ENCODE data around the gene DNAL4.

The DNAL4 gene

DNA sequence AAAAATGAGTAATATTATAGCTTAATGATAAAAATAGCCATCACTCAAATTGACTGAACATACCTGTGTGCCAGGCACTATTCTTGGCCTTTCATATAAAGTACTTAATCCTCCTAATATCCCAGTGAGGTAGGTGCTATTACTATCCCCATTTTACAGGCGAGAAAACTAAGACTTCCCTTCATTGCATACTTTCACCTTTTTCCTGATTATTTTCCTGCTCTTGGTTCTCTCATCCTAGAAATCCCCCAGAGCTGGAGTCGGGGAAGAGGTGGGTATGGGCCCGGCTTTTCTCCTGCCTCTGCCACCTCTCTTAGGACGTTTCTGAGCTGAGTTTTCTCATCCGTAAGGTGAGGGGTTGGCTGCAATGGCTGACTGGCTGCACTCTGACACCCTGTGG lies 47.7 kb upstream of the DNAL4 start:
- Histone ChIP-seq H3K27ac (ENCODE audit: low read length) (no peak overlapping the region), H3K9me3 (ENCODE audit: insufficient read depth, low read length, severe bottlenecking) (no peaks in the 10 kb centered on the region), H3K36me3 (ENCODE audit: insufficient read depth, low read length) (no peaks in the 10 kb centered on the region), H3K27me3 (ENCODE audit: insufficient read depth, low read length, poor library complexity) (peaks cover 53% of the 10 kb centered on the region), H4K20me1 (ENCODE audit: insufficient read depth, low read length) (peaks cover 15% of the 10 kb centered on the region), H3K4me2 (ENCODE audit: insufficient read depth, low read length) (no peak overlapping the region), H3K79me2 (ENCODE audit: insufficient read depth, low read length) (no peaks in the 10 kb centered on the region), H3K9ac (ENCODE audit: low read depth, low read length) (no peak overlapping the region), H3K4me3 (ENCODE audit: low read depth in 1 of 2, low read length in 2 of 2) (no peak overlapping the region), H2AFZ (ENCODE audit: low read depth, low read length) (no peak overlapping the region), H3K4me1 (ENCODE audit: insufficient read depth, low read length) (0 out of 2 replicates have a peak, but pooled peaks cover 5% of the 10 kb centered on the region)
- TF ChIP-seq, protein P1, sequence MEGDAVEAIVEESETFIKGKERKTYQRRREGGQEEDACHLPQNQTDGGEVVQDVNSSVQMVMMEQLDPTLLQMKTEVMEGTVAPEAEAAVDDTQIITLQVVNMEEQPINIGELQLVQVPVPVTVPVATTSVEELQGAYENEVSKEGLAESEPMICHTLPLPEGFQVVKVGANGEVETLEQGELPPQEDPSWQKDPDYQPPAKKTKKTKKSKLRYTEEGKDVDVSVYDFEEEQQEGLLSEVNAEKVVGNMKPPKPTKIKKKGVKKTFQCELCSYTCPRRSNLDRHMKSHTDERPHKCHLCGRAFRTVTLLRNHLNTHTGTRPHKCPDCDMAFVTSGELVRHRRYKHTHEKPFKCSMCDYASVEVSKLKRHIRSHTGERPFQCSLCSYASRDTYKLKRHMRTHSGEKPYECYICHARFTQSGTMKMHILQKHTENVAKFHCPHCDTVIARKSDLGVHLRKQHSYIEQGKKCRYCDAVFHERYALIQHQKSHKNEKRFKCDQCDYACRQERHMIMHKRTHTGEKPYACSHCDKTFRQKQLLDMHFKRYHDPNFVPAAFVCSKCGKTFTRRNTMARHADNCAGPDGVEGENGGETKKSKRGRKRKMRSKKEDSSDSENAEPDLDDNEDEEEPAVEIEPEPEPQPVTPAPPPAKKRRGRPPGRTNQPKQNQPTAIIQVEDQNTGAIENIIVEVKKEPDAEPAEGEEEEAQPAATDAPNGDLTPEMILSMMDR (IDR thresholded peaks at IDR 0.05; ENCODE audit: borderline replicate concordance, extremely low read depth, low read length, poor library complexity, severe bottlenecking), result no peak
- TF ChIP-seq EZH2 (IDR thresholded peaks at IDR 0.05; ENCODE audit: borderline replicate concordance, low read depth, low read length, severe bottlenecking), result no peak
- DNase-seq, result no peak
- ATAC-seq (ENCODE audit: insufficient read depth, low read depth), result no peak

DNA sequence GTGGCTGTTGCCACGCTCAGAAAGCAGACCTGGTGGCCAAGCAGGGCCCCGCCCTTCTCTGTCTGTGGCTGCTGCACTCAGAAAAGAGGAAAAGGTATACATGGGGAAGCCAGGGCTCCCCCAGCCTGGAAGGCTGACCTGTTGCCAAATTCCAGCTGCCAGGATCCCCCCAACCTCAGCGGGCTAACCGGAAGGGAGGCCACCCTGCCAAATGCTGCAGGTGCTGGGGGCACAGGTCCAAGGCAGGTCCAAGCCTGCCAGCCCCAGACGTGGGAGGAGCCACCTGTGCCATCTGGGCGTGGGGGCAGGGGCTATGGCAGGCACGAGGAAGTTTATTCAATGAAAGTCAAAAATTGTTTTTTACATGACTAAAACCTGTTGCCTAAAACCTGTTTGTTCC lies 47.3 kb upstream of the DNAL4 start:
- H3K36me3 ChIP-seq (ENCODE audit: insufficient read depth, low read length), result no peaks in the 10 kb centered on the region
- 0 out of 2 replicates have a peak, but pooled peaks cover 5% of the 10 kb centered on the region for H3K4me1 ChIP-seq (ENCODE audit: insufficient read depth, low read length)
- peaks cover 53% of the 10 kb centered on the region for H3K27me3 ChIP-seq (ENCODE audit: insufficient read depth, low read length, poor library complexity)
- no peak overlapping the region for H3K9ac ChIP-seq (ENCODE audit: low read depth, low read length)
- H2AFZ ChIP-seq (ENCODE audit: low read depth, low read length), result no peak overlapping the region
- DNase-seq, result no peak
- no peak overlapping the region for H3K4me3 ChIP-seq (ENCODE audit: low read depth in 1 of 2, low read length in 2 of 2)
- ATAC-seq (ENCODE audit: insufficient read depth, low read depth), result no peak
- no peak overlapping the region for H3K27ac ChIP-seq (ENCODE audit: low read length)
- peaks cover 15% of the 10 kb centered on the region for H4K20me1 ChIP-seq (ENCODE audit: insufficient read depth, low read length)
- H3K79me2 ChIP-seq (ENCODE audit: insufficient read depth, low read length), result no peaks in the 10 kb centered on the region
- no peak overlapping the region for H3K4me2 ChIP-seq (ENCODE audit: insufficient read depth, low read length)
- no peaks in the 10 kb centered on the region for H3K9me3 ChIP-seq (ENCODE audit: insufficient read depth, low read length, severe bottlenecking)
- TF ChIP-seq, protein P1 (IDR thresholded peaks at IDR 0.05; ENCODE audit: borderline replicate concordance, extremely low read depth, low read length, poor library complexity, severe bottlenecking), result no peak
- no peak for TF ChIP-seq EZH2 (IDR thresholded peaks at IDR 0.05; ENCODE audit: borderline replicate concordance, low read depth, low read length, severe bottlenecking)

DNA sequence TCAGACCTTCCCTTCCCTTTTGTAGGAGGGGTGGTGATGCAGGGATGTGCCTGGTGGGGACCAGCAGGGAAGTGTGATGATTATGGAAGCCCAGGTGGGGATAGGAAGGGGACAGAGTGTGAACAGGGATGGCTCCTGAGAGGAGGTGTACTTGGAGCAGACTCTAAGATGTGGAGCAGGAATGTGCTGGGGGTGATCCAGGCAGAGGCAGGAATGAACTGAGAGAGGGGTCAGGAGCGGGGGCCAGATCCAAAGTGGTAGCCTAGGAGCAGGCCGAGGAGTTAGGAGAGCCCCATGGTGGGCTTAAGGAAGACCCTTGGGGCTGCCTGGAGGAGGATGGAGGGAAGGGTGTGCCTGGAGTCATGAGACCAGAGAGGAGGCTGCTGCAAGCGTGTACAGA lies 46.2 kb upstream of the DNAL4 start:
- no peak overlapping the region for H2AFZ ChIP-seq (ENCODE audit: low read depth, low read length)
- no peak for ATAC-seq (ENCODE audit: insufficient read depth, low read depth)
- H3K4me1 ChIP-seq (ENCODE audit: insufficient read depth, low read length), result 0 out of 2 replicates have a peak, but pooled peaks cover 5% of the 10 kb centered on the region
- H4K20me1 ChIP-seq (ENCODE audit: insufficient read depth, low read length), result peaks cover 11% of the 10 kb centered on the region; the same call in 1 of the 2 replicates
- no peak overlapping the region for H3K27ac ChIP-seq (ENCODE audit: low read length)
- H3K27me3 ChIP-seq (ENCODE audit: insufficient read depth, low read length, poor library complexity), result peaks cover 48% of the 10 kb centered on the region
- DNase-seq, result no peak
- TF ChIP-seq, protein P1 (IDR thresholded peaks at IDR 0.05; ENCODE audit: borderline replicate concordance, extremely low read depth, low read length, poor library complexity, severe bottlenecking), result no peak
- no peak for TF ChIP-seq EZH2 (IDR thresholded peaks at IDR 0.05; ENCODE audit: borderline replicate concordance, low read depth, low read length, severe bottlenecking)
- H3K4me3 ChIP-seq (ENCODE audit: low read depth in 1 of 2, low read length in 2 of 2), result no peak overlapping the region
- H3K36me3 ChIP-seq (ENCODE audit: insufficient read depth, low read length), result no peaks in the 10 kb centered on the region
- H3K9ac ChIP-seq (ENCODE audit: low read depth, low read length), result no peak overlapping the region
- H3K9me3 ChIP-seq (ENCODE audit: insufficient read depth, low read length, severe bottlenecking), result no peaks in the 10 kb centered on the region
- H3K79me2 ChIP-seq (ENCODE audit: insufficient read depth, low read length), result no peaks in the 10 kb centered on the region
- H3K4me2 ChIP-seq (ENCODE audit: insufficient read depth, low read length), result no peak overlapping the region

DNA sequence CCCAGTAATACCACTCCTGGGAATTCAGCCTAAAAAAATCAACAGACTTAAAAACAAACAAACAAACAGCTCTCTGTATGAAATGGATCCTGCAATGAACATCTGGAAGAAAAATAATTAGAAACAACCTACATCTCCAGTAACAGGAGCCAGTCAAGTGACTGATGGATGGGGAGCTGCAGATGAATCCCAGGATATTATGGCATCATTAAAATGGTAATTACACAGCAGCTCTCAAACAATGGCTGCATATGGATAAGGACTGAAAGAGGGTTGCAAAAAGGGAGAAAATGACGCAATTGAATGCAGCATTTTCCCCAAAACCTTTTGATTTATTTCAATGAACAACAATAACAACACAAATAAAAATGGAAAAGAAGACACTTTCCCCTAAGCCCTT lies 45.7 kb upstream of the DNAL4 start:
- no peak for DNase-seq
- ATAC-seq (ENCODE audit: insufficient read depth, low read depth), result no peak
- Histone ChIP-seq H3K9ac (ENCODE audit: low read depth, low read length) (no peak overlapping the region), H3K79me2 (ENCODE audit: insufficient read depth, low read length) (no peaks in the 10 kb centered on the region), H3K9me3 (ENCODE audit: insufficient read depth, low read length, severe bottlenecking) (no peaks in the 10 kb centered on the region), H3K4me3 (ENCODE audit: low read depth in 1 of 2, low read length in 2 of 2) (no peak overlapping the region), H3K4me1 (ENCODE audit: insufficient read depth, low read length) (0 out of 2 replicates have a peak, but pooled peaks cover 5% of the 10 kb centered on the region), H3K27me3 (ENCODE audit: insufficient read depth, low read length, poor library complexity) (peaks cover 44% of the 10 kb centered on the region), H3K27ac (ENCODE audit: low read length) (no peak overlapping the region), H2AFZ (ENCODE audit: low read depth, low read length) (no peak overlapping the region), H4K20me1 (ENCODE audit: insufficient read depth, low read length) (0 out of 2 replicates have a peak, but pooled peaks cover 11% of the 10 kb centered on the region), H3K4me2 (ENCODE audit: insufficient read depth, low read length) (no peak overlapping the region), H3K36me3 (ENCODE audit: insufficient read depth, low read length) (no peaks in the 10 kb centered on the region)
- TF ChIP-seq, protein P1 (IDR thresholded peaks at IDR 0.05; ENCODE audit: borderline replicate concordance, extremely low read depth, low read length, poor library complexity, severe bottlenecking), result no peak
- TF ChIP-seq EZH2 (IDR thresholded peaks at IDR 0.05; ENCODE audit: borderline replicate concordance, low read depth, low read length, severe bottlenecking), result no peak
